ENCODE results near the gene ARHGAP24.

ARHGAP24 gene

GRCh38 chr4:85459736-85460135 lies 15.2 kb upstream of the ARHGAP24 start:
- TF ChIP-seq, protein P1, sequence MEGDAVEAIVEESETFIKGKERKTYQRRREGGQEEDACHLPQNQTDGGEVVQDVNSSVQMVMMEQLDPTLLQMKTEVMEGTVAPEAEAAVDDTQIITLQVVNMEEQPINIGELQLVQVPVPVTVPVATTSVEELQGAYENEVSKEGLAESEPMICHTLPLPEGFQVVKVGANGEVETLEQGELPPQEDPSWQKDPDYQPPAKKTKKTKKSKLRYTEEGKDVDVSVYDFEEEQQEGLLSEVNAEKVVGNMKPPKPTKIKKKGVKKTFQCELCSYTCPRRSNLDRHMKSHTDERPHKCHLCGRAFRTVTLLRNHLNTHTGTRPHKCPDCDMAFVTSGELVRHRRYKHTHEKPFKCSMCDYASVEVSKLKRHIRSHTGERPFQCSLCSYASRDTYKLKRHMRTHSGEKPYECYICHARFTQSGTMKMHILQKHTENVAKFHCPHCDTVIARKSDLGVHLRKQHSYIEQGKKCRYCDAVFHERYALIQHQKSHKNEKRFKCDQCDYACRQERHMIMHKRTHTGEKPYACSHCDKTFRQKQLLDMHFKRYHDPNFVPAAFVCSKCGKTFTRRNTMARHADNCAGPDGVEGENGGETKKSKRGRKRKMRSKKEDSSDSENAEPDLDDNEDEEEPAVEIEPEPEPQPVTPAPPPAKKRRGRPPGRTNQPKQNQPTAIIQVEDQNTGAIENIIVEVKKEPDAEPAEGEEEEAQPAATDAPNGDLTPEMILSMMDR (IDR thresholded peaks at IDR 0.05; ENCODE audit: borderline replicate concordance, insufficient read depth, low read depth, low read length), result no peak
- H3K4me3 ChIP-seq (ENCODE audit: low read depth, low read length), result no peak overlapping the region

DNA sequence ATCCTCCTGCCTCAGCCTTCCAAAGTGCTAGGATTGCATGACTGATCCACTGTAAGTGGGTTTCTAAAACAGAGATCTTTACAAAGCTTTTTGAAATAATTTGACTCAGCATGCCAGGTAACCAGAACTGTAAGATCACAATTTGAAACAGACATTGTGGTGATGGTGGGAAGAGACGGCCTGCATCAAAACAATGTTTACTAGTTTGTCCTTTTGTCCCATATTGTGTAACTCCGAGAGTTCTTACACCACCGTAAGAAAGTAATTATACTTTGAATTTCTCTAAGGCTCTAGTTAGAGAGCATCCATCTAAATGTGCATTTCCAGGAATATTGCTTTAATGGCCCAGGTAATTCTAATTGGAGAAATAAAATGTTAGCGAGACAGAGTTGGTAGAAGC lies 594 bp upstream of the ARHGAP24 start:
- TF ChIP-seq, protein P1 (IDR thresholded peaks at IDR 0.05; ENCODE audit: borderline replicate concordance, insufficient read depth, low read depth, low read length), result no peak

DNA sequence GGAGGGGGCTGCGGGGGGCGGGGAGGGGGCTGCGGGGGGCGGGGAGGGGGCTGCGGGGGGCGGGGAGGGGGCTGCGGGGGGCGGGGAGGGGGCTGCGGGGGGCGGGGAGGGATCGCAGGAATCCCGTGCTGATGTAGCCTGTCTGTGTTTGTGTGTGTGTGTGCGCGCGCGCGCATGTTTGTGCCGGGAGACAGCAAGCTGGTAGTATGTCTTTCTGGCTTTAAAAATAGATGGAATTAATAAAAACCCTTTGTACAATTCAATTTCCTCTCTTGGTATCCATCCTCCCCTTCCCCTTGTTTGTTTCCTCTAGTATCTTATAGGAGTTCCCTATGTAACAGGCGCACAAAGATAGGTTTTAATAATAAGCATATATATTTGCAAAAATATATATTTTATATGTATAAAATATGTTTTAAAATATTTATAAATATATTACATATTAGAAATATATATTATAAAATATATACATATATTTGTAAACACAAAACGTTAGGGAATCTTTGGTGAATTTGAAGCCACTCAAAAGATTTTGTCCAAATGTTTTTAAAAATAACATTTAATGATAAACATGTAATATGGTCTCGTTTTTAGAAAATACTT lies 782 bp downstream of the ARHGAP24 start:
- TF ChIP-seq, protein P1 (IDR thresholded peaks at IDR 0.05; ENCODE audit: borderline replicate concordance, insufficient read depth, low read depth, low read length), result no peak
- peak overlapping the region; percentile 64 for H3K4me3 ChIP-seq (ENCODE audit: low read depth, low read length)

More for the DNA sequence above, 594 bp upstream of the ARHGAP24 start:
- H3K4me3 ChIP-seq (ENCODE audit: low read depth, low read length), result peak overlapping the region; percentile 64

DNA sequence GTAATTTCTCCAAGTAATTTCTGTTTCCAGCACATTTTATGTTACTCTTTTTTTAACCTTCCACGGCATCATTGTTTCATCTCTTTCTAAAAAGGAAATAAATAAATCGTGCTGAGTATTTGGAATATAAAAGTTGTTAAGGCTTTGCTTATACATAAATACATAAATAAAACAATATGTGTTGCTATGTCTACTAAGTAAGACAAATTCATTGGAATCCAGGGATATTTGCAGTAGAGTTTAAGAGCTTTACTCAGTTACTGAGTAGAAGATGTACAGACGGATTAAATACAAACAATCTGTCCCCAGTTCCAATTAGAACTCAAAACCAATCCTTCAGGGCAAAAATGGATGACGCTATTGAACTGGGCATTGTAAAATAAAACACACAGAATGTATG lies 1.4 kb downstream of the ARHGAP24 start:
- H3K4me3 ChIP-seq (ENCODE audit: low read depth, low read length), result peak overlapping the region; percentile 21
- TF ChIP-seq, protein P1 (IDR thresholded peaks at IDR 0.05; ENCODE audit: borderline replicate concordance, insufficient read depth, low read depth, low read length), result no peak

DNA sequence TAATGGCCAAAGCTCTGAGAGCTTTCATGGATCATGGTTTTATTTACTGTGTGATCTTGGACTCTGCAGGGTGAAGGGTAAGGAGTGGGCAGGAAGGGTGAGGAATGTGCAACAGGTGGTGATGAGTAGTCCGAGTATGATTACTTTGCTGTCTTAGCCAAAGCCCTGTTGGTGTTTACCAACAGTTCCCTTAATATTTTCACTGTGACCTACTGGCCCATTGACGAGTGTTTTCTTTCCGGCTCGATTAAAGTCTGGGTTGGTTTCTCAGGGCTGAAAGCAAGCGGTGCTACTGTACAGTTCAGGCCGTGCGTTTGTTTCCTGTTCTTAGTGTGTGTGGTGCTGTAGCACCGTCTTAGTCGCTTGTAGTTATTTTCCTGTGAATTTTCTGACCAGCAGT lies 2.6 kb downstream of the ARHGAP24 start:
- H3K4me3 ChIP-seq (ENCODE audit: low read depth, low read length), result peak overlapping the region; percentile 28
- TF ChIP-seq, protein P1 (IDR thresholded peaks at IDR 0.05; ENCODE audit: borderline replicate concordance, insufficient read depth, low read depth, low read length), result no peak

DNA sequence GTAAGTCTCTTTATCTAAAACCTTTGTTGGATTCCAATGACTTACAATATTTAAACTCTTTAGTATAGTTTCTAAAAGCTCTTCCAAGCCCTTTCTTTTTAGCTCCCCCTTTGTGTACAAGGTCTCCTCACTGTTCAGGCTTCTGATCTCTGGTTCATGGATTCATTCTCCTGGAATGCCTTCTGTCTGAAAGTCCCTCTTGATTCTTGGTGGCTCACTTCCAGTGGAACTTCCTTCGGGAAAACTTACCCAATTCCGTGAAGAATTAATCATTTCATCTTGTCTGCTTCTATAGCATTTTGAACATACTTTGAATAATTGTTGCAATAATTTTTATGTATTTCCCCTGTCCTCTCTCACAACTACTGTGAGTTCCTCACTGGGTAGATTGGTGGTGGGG lies 3.6 kb downstream of the ARHGAP24 start:
- TF ChIP-seq, protein P1 (IDR thresholded peaks at IDR 0.05; ENCODE audit: borderline replicate concordance, insufficient read depth, low read depth, low read length), result no peak
- no peak overlapping the region for H3K4me3 ChIP-seq (ENCODE audit: low read depth, low read length)

- TF ChIP-seq, protein P1 (IDR thresholded peaks at IDR 0.05; ENCODE audit: borderline replicate concordance, insufficient read depth, low read depth, low read length), result no peak
These were observed 7.2 kb downstream of the ARHGAP24 start for GRCh38 chr4:85482010-85482738.

More at GRCh38 chr4:85482010-85482738, 7.2 kb downstream of the ARHGAP24 start:
- no peak overlapping the region for H3K4me3 ChIP-seq (ENCODE audit: low read depth, low read length)
